ENCODE measurements around the gene ZNF793.
A peak's percentile ranks its signal among the peaks of the same experiment; 100 is the strongest.

GRCh38 chr19:37551129-37551993 lies 44.6 kb downstream of the ZNF793 start:
- peak in 1 of 4 donors; percentile 4 for TF ChIP-seq CTCF (IDR thresholded peaks at IDR 0.05)
- no peak for TF ChIP-seq POLR2A (IDR thresholded peaks at IDR 0.05)
